Endodermal cell (in vitro differentiated cells): Measurements from ENCODE around the gene LIMK2. TPM values are rescaled to one million over a fixed set of nuclear protein-coding genes. Genes with fewer than 3 reads are reported as not detected.
A peak's percentile ranks its signal among the peaks of the same experiment; 100 is the strongest.
"Not testable (repeated sequence)": the region's sequence is repeated elsewhere in the genome, so short reads cannot be mapped to it uniquely, and the experiment has no call there.

Experiments used
- DNase-seq: peaks from one replicate; pipeline ENCODE4 v3.0.0-alpha.2; 2017
- H3K27ac ChIP-seq: 2 replicates; pipeline ENCODE4 v1.5.1; 2013; ENCODE audit warnings: mild to moderate bottlenecking, low read depth, low read length, moderate library complexity
- H3K27me3 ChIP-seq: 2 replicates; pipeline ENCODE4 v1.6.1; 2013; ENCODE audit warnings: mild to moderate bottlenecking, low read length, moderate library complexity; ENCODE audit not compliant: insufficient read depth, control insufficient read depth, poor library complexity, severe bottlenecking
- H3K36me3 ChIP-seq: 2 replicates; pipeline ENCODE4 v1.7.0; 2013; ENCODE audit warnings: mild to moderate bottlenecking, low read length, moderate library complexity; ENCODE audit not compliant: control insufficient read depth, insufficient read depth
- H3K4me1 ChIP-seq: one replicate; pipeline ENCODE4 v1.7.0; 2013; ENCODE audit warnings: low read length; ENCODE audit not compliant: control insufficient read depth, insufficient read depth
- H3K4me3 ChIP-seq: 2 replicates; pipeline ENCODE4 v1.5.1; 2013; ENCODE audit warnings: mild to moderate bottlenecking, low read length, moderate library complexity
- H3K9ac ChIP-seq: 2 replicates; pipeline ENCODE4 v1.6.1; 2013; ENCODE audit warnings: mild to moderate bottlenecking, low read length, moderate library complexity; ENCODE audit not compliant: poor library complexity, severe bottlenecking; ENCODE audit errors: extremely low read depth
- H3K9me3 ChIP-seq: 2 replicates; pipeline ENCODE4 v1.6.1; 2013; ENCODE audit warnings: mild to moderate bottlenecking, low read length, moderate library complexity; ENCODE audit not compliant: control insufficient read depth
- H3K27ac Mint-ChIP-seq: 2 replicates; pipeline ENCODE4 v1.8.0; 2020; ENCODE audit warnings: mixed read lengths
- H3K27me3 Mint-ChIP-seq: 2 replicates; pipeline ENCODE4 v1.8.0; 2021; ENCODE audit warnings: mild to moderate bottlenecking, mixed read lengths; ENCODE audit not compliant: insufficient read depth
- H3K36me3 Mint-ChIP-seq: 2 replicates; pipeline ENCODE4 v1.8.0; 2020; ENCODE audit warnings: low read depth, mixed read lengths
- H3K4me1 Mint-ChIP-seq: 2 replicates; pipeline ENCODE4 v1.8.0; 2020; ENCODE audit warnings: mixed read lengths
- H3K4me3 Mint-ChIP-seq: 2 replicates; pipeline ENCODE4 v1.8.0; 2020; ENCODE audit warnings: mild to moderate bottlenecking, moderate library complexity, mixed read lengths
- H3K9me3 Mint-ChIP-seq: 2 replicates; pipeline ENCODE4 v1.8.0; 2020; ENCODE audit warnings: mild to moderate bottlenecking, mixed read lengths
- CTCF ChIP-seq: fragments of 200-600 bp; sonication (generic); conservative IDR thresholded peaks from 2 replicates; pipeline ENCODE4 v1.5.0; 2021; ENCODE audit warnings: antibody characterized with exemption, mild to moderate bottlenecking
- whole genome bisulfite sequencing, 2 experiments: methylation state at CpG; one replicate each; pipeline versions ENCODE4 v1.1.5 to v1.1.7; 2013; ENCODE audit warnings: missing lambda C conversion rate in 2 of 2, mixed read lengths in 1 of 2; ENCODE audit not compliant: insufficient coverage in 1 of 2, insufficient read length in 1 of 2; 5-methylcytosine and 5-hydroxymethylcytosine counted together
- total RNA-seq, 2 donors: library from RNA; stranded (reverse); fragmentation: NEBNext Ultra II Directional in 1 of 2; extraction: Animal tissue kit (Norgen Biotek cat#: 25700) in 1 of 2; gene quantifications; 2 replicates in 1 of 2; 3 replicates in 1 of 2; pipeline ENCODE4 v1.2.1, GENCODE V29; 2021

Gene LIMK2
- total RNA-seq, 2 donors from 2014 or later: 41.4 to 42.2 TPM

GRCh38 chr22:31193092-31193491 is 19.0 kb upstream of the LIMK2 start:
- no peak for TF ChIP-seq CTCF
- H3K27me3 ChIP-seq: no peaks in the 10 kb centered on the region
- Mint-ChIP-seq H3K4me1 (peaks cover 9% of the 10 kb centered on the region), H3K27ac (no peak overlapping the region), H3K36me3 (peaks cover 27% of the 10 kb centered on the region), H3K27me3 (no peaks in the 10 kb centered on the region), H3K9me3 (no peaks in the 10 kb centered on the region), H3K4me3 (no peak overlapping the region)
- H3K9ac ChIP-seq: no peak overlapping the region
- H3K27ac ChIP-seq: no peak overlapping the region
- no peaks in the 10 kb centered on the region for H3K9me3 ChIP-seq
- H3K4me1 ChIP-seq: no peaks in the 10 kb centered on the region
- DNase-seq: peak; percentile 55
- H3K4me3 ChIP-seq: no peak overlapping the region
- 78 to 81% methylated on average over 3 of the region's 3 CpGs for WGBS, 2 experiments
- H3K36me3 ChIP-seq: peaks cover 36% of the 10 kb centered on the region

- H3K36me3 Mint-ChIP-seq: peaks cover 27% of the 10 kb centered on the region
- H3K27ac Mint-ChIP-seq, H3K9me3 ChIP-seq, H3K27me3 Mint-ChIP-seq, H3K27me3 ChIP-seq, H3K4me1 Mint-ChIP-seq, H3K4me3 Mint-ChIP-seq, H3K4me3 ChIP-seq, H3K27ac ChIP-seq, DNase-seq, H3K9me3 Mint-ChIP-seq, H3K4me1 ChIP-seq, H3K9ac ChIP-seq: not testable (repeated sequence)
- peaks cover 32% of the 10 kb centered on the region for H3K36me3 ChIP-seq
- 99% methylated on average over 5 of the region's 5 CpGs; no CpG with 5 or more reads in 1 of the 2 experiments for WGBS, 2 experiments
Measured at GRCh38 chr22:31194681-31195080, 17.4 kb upstream of the LIMK2 start.

- WGBS, 2 experiments: 84 to 90% methylated on average over 3 of the region's 3 CpGs
- H3K4me1 ChIP-seq: no peaks in the 10 kb centered on the region
- H3K9me3 ChIP-seq: no peaks in the 10 kb centered on the region
- no peak overlapping the region for H3K4me3 ChIP-seq
- Mint-ChIP-seq H3K4me3 (no peak overlapping the region), H3K36me3 (peaks cover 32% of the 10 kb centered on the region), H3K27ac (no peak overlapping the region), H3K9me3 (no peaks in the 10 kb centered on the region), H3K27me3 (no peaks in the 10 kb centered on the region), H3K4me1 (no peaks in the 10 kb centered on the region)
- peak; percentile 65 for TF ChIP-seq CTCF
- no peaks in the 10 kb centered on the region for H3K27me3 ChIP-seq
- peak; percentile 59 for DNase-seq
- no peak overlapping the region for H3K9ac ChIP-seq
- H3K36me3 ChIP-seq: peaks cover 38% of the 10 kb centered on the region
- no peak overlapping the region for H3K27ac ChIP-seq
Measured at GRCh38 chr22:31199187-31199586, 12.9 kb upstream of the LIMK2 start.

GRCh38 chr22:31204352-31204984 is 7.6 kb upstream of the LIMK2 start:
- H3K27me3 ChIP-seq, H3K4me1 ChIP-seq, H3K27me3 Mint-ChIP-seq, H3K4me1 Mint-ChIP-seq, DNase-seq, H3K27ac Mint-ChIP-seq, H3K9me3 Mint-ChIP-seq, H3K27ac ChIP-seq, H3K9me3 ChIP-seq, H3K4me3 Mint-ChIP-seq, H3K4me3 ChIP-seq, H3K9ac ChIP-seq: not testable (repeated sequence)
- WGBS, 2 experiments: 95 to 100% methylated on average over 4 to 6 of the region's 8 CpGs
- peaks cover 27% of the 10 kb centered on the region for H3K36me3 Mint-ChIP-seq
- H3K36me3 ChIP-seq: peaks cover 19% of the 10 kb centered on the region

- not testable (repeated sequence) for H3K27ac Mint-ChIP-seq, H3K27me3 ChIP-seq, H3K4me1 ChIP-seq, H3K4me3 ChIP-seq, H3K4me1 Mint-ChIP-seq, H3K27ac ChIP-seq, H3K9ac ChIP-seq, H3K9me3 Mint-ChIP-seq, H3K27me3 Mint-ChIP-seq, H3K9me3 ChIP-seq, DNase-seq, H3K4me3 Mint-ChIP-seq
- H3K36me3 Mint-ChIP-seq: peaks cover 26% of the 10 kb centered on the region
- WGBS, 2 experiments: 88 to 93% methylated on average over 1 to 4 of the region's 4 CpGs
- H3K36me3 ChIP-seq: peaks cover 16% of the 10 kb centered on the region
Measured at GRCh38 chr22:31205059-31205458, 7.0 kb upstream of the LIMK2 start.

- not testable (repeated sequence) for H3K4me3 Mint-ChIP-seq, H3K9me3 Mint-ChIP-seq, H3K27ac ChIP-seq, H3K4me1 ChIP-seq, H3K9me3 ChIP-seq, H3K4me1 Mint-ChIP-seq, H3K9ac ChIP-seq, H3K27me3 ChIP-seq, H3K27ac Mint-ChIP-seq, DNase-seq, H3K4me3 ChIP-seq, H3K27me3 Mint-ChIP-seq
- H3K36me3 ChIP-seq: peaks cover 15% of the 10 kb centered on the region
- peaks cover 26% of the 10 kb centered on the region for H3K36me3 Mint-ChIP-seq
- 92 to 100% methylated on average over 1 to 2 of the region's 3 CpGs for WGBS, 2 experiments
Measured at GRCh38 chr22:31206460-31206859, 5.6 kb upstream of the LIMK2 start.
